Uterus (tissue), 2 donors: ENCODE measurements around the gene ARMC8.

Source experiments
- POLR2A ChIP-seq, 2 donors: fragments of 450-650 bp; IDR thresholded peaks; one replicate each; pipeline ENCODE4 v1.6.1; 2016; ENCODE audit warnings: antibody characterized with exemption in 2 of 2, mild to moderate bottlenecking in 1 of 2, moderate library complexity in 1 of 2
- TF ChIP-seq, protein P1 (sequence below), 4 experiments: fragments of 200-600 bp in 2 of 4; fragments of 450-650 bp in 2 of 4; sonication (generic) in 2 of 4; IDR thresholded peaks; one replicate each; pipeline ENCODE4 v1.5.1; 2016 to 2019; ENCODE audit warnings: antibody characterized with exemption in 4 of 4, mild to moderate bottlenecking in 2 of 4, moderate library complexity in 1 of 4

DNA sequence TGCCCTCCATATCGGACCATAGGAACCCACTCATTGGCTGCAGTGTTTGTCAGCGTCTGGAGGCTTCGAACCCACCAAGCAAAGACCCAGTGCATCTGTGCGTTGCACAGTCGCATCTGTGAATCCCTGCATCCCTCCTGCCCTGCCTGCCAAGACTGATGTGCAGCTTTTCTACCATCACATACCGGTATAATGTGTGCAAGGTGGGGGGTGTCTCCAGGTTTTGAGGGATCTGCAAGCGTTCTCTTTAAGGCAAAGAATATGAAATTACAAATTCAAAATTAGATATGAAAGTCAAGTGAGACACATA lies 142.8 kb downstream of the ARMC8 start:
- TF ChIP-seq POLR2A (IDR thresholded peaks at IDR 0.05), result no peak
- TF ChIP-seq, protein P1, sequence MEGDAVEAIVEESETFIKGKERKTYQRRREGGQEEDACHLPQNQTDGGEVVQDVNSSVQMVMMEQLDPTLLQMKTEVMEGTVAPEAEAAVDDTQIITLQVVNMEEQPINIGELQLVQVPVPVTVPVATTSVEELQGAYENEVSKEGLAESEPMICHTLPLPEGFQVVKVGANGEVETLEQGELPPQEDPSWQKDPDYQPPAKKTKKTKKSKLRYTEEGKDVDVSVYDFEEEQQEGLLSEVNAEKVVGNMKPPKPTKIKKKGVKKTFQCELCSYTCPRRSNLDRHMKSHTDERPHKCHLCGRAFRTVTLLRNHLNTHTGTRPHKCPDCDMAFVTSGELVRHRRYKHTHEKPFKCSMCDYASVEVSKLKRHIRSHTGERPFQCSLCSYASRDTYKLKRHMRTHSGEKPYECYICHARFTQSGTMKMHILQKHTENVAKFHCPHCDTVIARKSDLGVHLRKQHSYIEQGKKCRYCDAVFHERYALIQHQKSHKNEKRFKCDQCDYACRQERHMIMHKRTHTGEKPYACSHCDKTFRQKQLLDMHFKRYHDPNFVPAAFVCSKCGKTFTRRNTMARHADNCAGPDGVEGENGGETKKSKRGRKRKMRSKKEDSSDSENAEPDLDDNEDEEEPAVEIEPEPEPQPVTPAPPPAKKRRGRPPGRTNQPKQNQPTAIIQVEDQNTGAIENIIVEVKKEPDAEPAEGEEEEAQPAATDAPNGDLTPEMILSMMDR (IDR thresholded peaks at IDR 0.05), result no peak
